ENCODE results near the gene ZNF396. TPM values are rescaled to one million over a fixed set of nuclear protein-coding genes. Genes with fewer than 3 reads are reported as not detected.

The ZNF396 gene
- total and polyA plus RNA-seq, 4 donors = 2.4 to 6.7 (median 4.5) TPM

GRCh38 chr18:35369126-35369525 is 8.0 kb downstream of the ZNF396 start:
- Histone ChIP-seq H3K9me3 (ENCODE audit: control insufficient read depth in 4 of 4, insufficient read depth in 3 of 4, low read length in 3 of 4) (no peaks in the 10 kb centered on the region), H3K4me3 (no peak overlapping the region), H3K9ac (ENCODE audit: insufficient read depth in 1 of 2, low read length in 2 of 2) (peak overlapping the region in 1 of 2 donors; percentile 28), H3K36me3 (ENCODE audit: control insufficient read depth in 4 of 4, insufficient read depth in 4 of 4, low read length in 4 of 4) (no peaks in the 10 kb centered on the region), H3K27me3 (ENCODE audit: control insufficient read depth in 3 of 3, insufficient read depth in 3 of 3, low read length in 2 of 3) (peaks cover 0 to 3% (median 0%) of the 10 kb centered on the region in 3 donors), H3K27ac (ENCODE audit: low read depth in 1 of 2, low read length in 1 of 2) (no peak overlapping the region), H3K4me1 (ENCODE audit: control insufficient read depth in 5 of 5, insufficient read depth in 5 of 5, low read length in 5 of 5) (no peaks in the 10 kb centered on the region)
- WGBS, 2 donors = 95 to 97% methylated on average over 6 of the region's 6 CpGs
- ATAC-seq (ENCODE audit: insufficient read depth, low FRiP score) (no peak), DNase-seq (no peak)
- TF ChIP-seq CTCF (IDR thresholded peaks at IDR 0.05; ENCODE audit: control extremely low read depth, extremely low read depth) = no peak

- ATAC-seq (ENCODE audit: insufficient read depth, low FRiP score) = no peak
- no peak overlapping the region for H3K27ac ChIP-seq (ENCODE audit: low read depth in 1 of 2, low read length in 1 of 2)
- no peak overlapping the region for H3K9ac ChIP-seq (ENCODE audit: insufficient read depth in 1 of 2, low read length in 2 of 2)
- H3K27me3 ChIP-seq (ENCODE audit: control insufficient read depth in 3 of 3, insufficient read depth in 3 of 3, low read length in 2 of 3) = peaks cover 0 to 3% (median 0%) of the 10 kb centered on the region in 3 donors
- DNase-seq = no peak
- H3K4me1 ChIP-seq (ENCODE audit: control insufficient read depth in 5 of 5, insufficient read depth in 5 of 5, low read length in 5 of 5) = no peaks in the 10 kb centered on the region
- TF ChIP-seq CTCF (IDR thresholded peaks at IDR 0.05; ENCODE audit: control extremely low read depth, extremely low read depth) = no peak
- no peak overlapping the region for H3K4me3 ChIP-seq
- 93 to 96% methylated on average over 6 of the region's 6 CpGs for whole genome bisulfite sequencing, 2 donors
- H3K36me3 ChIP-seq (ENCODE audit: control insufficient read depth in 4 of 4, insufficient read depth in 4 of 4, low read length in 4 of 4) = no peaks in the 10 kb centered on the region
- no peaks in the 10 kb centered on the region for H3K9me3 ChIP-seq (ENCODE audit: control insufficient read depth in 4 of 4, insufficient read depth in 3 of 4, low read length in 3 of 4)
These were observed 8.5 kb downstream of the ZNF396 start for GRCh38 chr18:35368595-35368994.

- peaks cover 0 to 1% (median 0%) of the 10 kb centered on the region in 5 donors for H3K4me1 ChIP-seq (ENCODE audit: control insufficient read depth in 5 of 5, insufficient read depth in 5 of 5, low read length in 5 of 5)
- H3K9me3 ChIP-seq (ENCODE audit: control insufficient read depth in 4 of 4, insufficient read depth in 3 of 4, low read length in 3 of 4) = no peaks in the 10 kb centered on the region
- no peak overlapping the region for H3K27ac ChIP-seq (ENCODE audit: low read depth in 1 of 2, low read length in 1 of 2)
- no peak for DNase-seq
- no peak for ATAC-seq (ENCODE audit: insufficient read depth, low FRiP score)
- peaks cover 0 to 3% (median 0%) of the 10 kb centered on the region in 3 donors for H3K27me3 ChIP-seq (ENCODE audit: control insufficient read depth in 3 of 3, insufficient read depth in 3 of 3, low read length in 2 of 3)
- peaks cover 0 to 1% (median 0%) of the 10 kb centered on the region in 4 donors for H3K36me3 ChIP-seq (ENCODE audit: control insufficient read depth in 4 of 4, insufficient read depth in 4 of 4, low read length in 4 of 4)
- no peak overlapping the region for H3K9ac ChIP-seq (ENCODE audit: insufficient read depth in 1 of 2, low read length in 2 of 2)
- no peak overlapping the region for H3K4me3 ChIP-seq
- no peak for TF ChIP-seq CTCF (IDR thresholded peaks at IDR 0.05; ENCODE audit: control extremely low read depth, extremely low read depth)
These were observed 14.6 kb downstream of the ZNF396 start for GRCh38 chr18:35362531-35362930.

Data from lung (tissue), 12 donors.